T47D (cell line): ENCODE measurements around the gene FAM98C.
"Not testable (repeated sequence)": the region's sequence is repeated elsewhere in the genome, so short reads cannot be mapped to it uniquely, and the experiment has no call there.

Experiments
- DNase-seq, 2 experiments: peaks; one replicate each; pipeline versions ENCODE4 v3.0.0 to v3.0.0-alpha.2; 2011 to 2012; ENCODE audit warnings: low read depth in 1 of 2, low spot score in 1 of 2
- JUND ChIP-seq: IDR thresholded peaks from 2 replicates; pipeline ENCODE4 v1.6.1; 2012; ENCODE audit warnings: low read depth
- in situ Hi-C: cut with HindIII; loops from 2 replicates; pipeline ENCODE4 v1.10.0; 2016; ENCODE audit warnings: low sequenced_read_pairs, low pct_unique_long_range_greater_than_20kb

The FAM98C gene

GRCh38 chr19:38391911-38392464 lies 10.9 kb upstream of the FAM98C start:
- in situ Hi-C loops = no loop called here

DNA sequence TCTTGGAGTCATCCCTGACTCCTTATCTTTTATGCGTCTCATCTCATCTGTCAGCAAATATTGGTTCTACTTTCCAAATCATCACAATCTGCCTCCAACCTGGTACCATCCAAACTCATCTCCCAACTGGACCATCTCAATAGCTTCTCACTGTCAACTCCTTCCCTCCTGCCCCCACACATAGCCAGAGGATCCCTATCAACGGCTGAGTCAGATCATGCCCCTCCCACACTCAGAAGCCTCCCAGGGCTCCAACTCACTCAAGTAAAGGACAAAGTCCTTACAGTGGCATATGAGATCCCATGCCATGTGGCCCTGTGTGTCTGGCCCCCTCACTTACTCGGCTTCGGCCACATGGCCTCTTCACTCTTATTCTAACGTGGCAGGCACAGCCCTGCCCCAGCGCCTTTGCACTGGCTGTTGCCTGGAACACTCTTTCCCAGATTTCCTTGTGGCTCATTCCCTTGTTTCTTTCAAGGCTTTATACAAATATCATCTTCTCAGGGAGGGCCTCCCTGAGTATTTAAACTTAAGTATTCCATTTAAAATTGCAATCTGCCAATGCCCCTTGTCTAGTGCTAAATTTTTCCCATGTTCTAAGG lies 10.1 kb upstream of the FAM98C start:
- in situ Hi-C loops = no loop called here
- no peak for TF ChIP-seq JUND
- DNase-seq = no peak

More at GRCh38 chr19:38391911-38392464, 10.9 kb upstream of the FAM98C start:
- no peak for DNase-seq
- no peak for TF ChIP-seq JUND

DNA sequence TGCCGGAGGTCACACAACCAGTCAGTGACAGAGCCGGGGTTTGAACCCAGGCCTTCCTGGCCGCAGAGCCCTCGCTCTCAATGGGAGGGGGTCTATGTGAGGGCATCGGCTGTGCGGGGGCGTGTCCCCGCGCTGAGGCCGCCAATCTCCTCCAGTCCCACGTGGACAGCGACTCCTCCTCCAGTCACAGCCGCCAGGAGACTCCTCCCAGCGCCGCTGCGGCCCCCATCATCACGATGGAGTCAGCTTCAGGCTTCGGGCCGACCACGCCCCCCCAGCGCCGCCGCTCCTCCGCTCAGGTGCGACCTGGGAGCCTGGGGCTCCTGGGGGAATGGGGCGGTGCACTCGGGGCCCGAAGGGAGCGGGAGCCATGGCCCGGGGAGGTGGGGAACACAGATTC lies 8.4 kb upstream of the FAM98C start:
- no peak for DNase-seq
- no peak for TF ChIP-seq JUND
- in situ Hi-C loops = no loop called here

GRCh38 chr19:38395381-38396114 lies 7.3 kb upstream of the FAM98C start:
- no peak for TF ChIP-seq JUND
- DNase-seq = no peak
- in situ Hi-C loops = no loop called here

GRCh38 chr19:38399081-38399480 lies 3.8 kb upstream of the FAM98C start:
- DNase-seq = no peak
- no peak for TF ChIP-seq JUND
- in situ Hi-C loops = no loop called here

DNA sequence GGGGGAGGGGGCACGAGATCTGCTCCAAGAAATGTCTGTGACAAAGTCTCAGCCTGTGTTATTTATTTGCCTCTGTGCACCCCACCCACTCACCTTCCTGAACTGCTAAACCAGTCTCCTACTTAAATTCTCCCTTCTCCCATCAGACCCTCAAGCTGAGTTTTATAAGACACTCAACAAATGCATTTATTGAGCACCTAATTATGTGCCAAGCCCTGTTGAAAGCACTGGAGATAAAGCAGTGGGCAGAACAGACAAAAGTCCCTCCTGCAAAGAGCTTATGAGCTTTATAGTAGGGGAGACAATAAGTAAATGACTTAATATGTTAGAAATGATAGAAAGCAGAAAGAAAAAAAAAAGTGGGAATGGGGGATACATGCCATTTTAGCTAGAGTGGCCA lies 3.4 kb upstream of the FAM98C start:
- no peak for TF ChIP-seq JUND
- in situ Hi-C loops = no loop called here
- no peak for DNase-seq

DNA sequence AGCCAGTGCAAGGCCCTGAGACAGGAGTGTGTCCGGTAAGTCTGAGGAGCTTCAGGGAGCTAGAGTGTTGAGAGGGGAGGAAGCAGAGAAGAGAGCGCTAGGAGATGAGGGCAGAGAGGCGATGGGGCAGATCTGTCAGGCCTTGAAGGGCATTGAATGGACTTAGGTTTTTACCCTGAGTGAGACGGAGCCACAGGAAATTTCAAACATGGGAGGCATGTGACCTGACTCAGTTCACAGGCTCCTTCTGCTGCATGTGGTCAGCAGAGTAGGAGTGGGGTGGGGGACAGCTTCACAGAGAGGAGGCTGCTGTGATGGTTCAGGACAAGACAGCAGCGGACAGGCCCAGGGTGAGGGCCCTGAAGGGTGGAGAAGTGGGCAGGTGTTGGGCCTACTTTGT lies 2.5 kb upstream of the FAM98C start:
- TF ChIP-seq JUND = no peak
- no peak for DNase-seq
- in situ Hi-C loops = no loop called here

DNA sequence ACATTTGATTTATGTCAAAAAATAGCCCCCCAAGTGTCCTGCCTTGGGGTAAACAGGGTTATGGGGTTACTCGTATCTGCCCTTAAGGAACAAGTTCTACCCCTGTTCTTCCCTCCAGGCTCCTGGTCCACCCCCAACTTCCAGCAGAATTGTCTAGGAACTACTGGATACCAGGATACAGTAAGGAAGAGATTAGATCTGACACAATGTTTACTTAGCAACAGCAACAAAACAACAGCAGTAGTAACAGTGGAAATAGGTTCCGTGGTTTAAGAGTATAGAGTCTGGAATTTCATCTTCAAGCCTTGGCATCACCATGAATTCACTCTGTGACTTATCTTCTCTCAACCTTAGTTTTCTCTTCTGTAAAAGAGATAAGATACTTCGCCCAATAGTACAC lies 1.7 kb upstream of the FAM98C start:
- no peak for TF ChIP-seq JUND
- peak in 1 of 2 experiments; percentile 64 for DNase-seq
- in situ Hi-C loops = no loop called here

GRCh38 chr19:38402623-38402966 lies 298 bp upstream of the FAM98C start:
- in situ Hi-C loops = no loop called here
- no peak for TF ChIP-seq JUND
- DNase-seq = no peak

- no peak for DNase-seq
- TF ChIP-seq JUND = no peak
- in situ Hi-C loops = no loop called here
Observed at GRCh38 chr19:38404858-38405257, 2.0 kb downstream of the FAM98C start.

- DNase-seq = no peak
- TF ChIP-seq JUND = no peak
- in situ Hi-C loops = no loop called here
Observed at GRCh38 chr19:38405276-38405675, 2.4 kb downstream of the FAM98C start.

GRCh38 chr19:38409631-38410133 lies 6.8 kb downstream of the FAM98C start:
- no peak for TF ChIP-seq JUND
- no peak for DNase-seq
- in situ Hi-C loops = no loop called here

DNA sequence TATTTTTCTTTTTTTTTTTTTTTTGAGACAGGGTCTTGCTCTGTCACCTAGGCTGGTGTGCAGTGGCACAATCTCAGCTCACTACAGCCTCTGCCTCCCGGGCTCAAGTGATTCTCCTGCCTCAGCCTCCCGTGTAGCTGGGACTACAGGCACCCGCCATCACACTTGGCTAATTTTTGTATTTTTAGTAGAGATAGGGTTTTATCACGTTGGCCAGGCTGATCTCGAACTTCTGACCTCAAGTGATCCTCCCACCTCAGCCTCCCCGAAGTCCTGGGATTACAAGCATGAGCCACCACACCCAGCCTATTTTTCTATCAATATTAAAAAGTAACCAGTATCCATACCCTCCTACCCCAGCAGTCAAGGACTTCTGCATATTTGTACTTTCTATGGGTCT lies 7.5 kb downstream of the FAM98C start:
- DNase-seq, in situ Hi-C loops: not testable (repeated sequence)
